Adrenal gland (tissue), 5 donors: ENCODE results near the gene POLR3A.

Experiments used
- CTCF ChIP-seq, 6 experiments: fragments of 450-650 bp in 4 of 6; fragments of 200-600 bp in 2 of 6; sonication (generic) in 1 of 6; IDR thresholded peaks; 1 replicate in 5 of 6; 2 replicates in 1 of 6; pipeline versions ENCODE4 v1.5.1 to v1.8.0; 2016 to 2021; ENCODE audit warnings: antibody characterized with exemption in 6 of 6, mild to moderate bottlenecking in 2 of 6, moderate library complexity in 1 of 6
- POLR2A ChIP-seq, 2 donors: fragments of 450-650 bp; IDR thresholded peaks; one replicate each; pipeline ENCODE4 v1.6.1; 2017; ENCODE audit warnings: antibody characterized with exemption in 2 of 2, mild to moderate bottlenecking in 2 of 2, moderate library complexity in 1 of 2
- donor health status: DM: no; HTN: no; CAD: no.

- TF ChIP-seq CTCF (IDR thresholded peaks at IDR 0.05) (no peak), POLR2A (IDR thresholded peaks at IDR 0.05) (no peak)
These were observed 15.8 kb downstream of the POLR3A start for GRCh38 chr10:78013564-78013963.
